Neural cell (in vitro differentiated cells): ENCODE measurements around the gene SFXN3. TPM values are rescaled to one million over a fixed set of nuclear protein-coding genes. Genes with fewer than 3 reads are reported as not detected.

Source experiments
- H2AFZ ChIP-seq: fragments of 200-600, 300-800 bp; sonication (generic), shearing (Covaris generic); 2 replicates; pipeline ENCODE4 v1.6.0; 2014; ENCODE audit warnings: low read depth, mild to moderate bottlenecking, antibody characterized with exemption, low read length, moderate library complexity
- H3F3A ChIP-seq: fragments of 200-600 bp; shearing (Covaris generic); 2 replicates; pipeline ENCODE4 v1.6.1; 2016; ENCODE audit warnings: mild to moderate bottlenecking, moderate library complexity, mixed read lengths, antibody characterized with exemption, low read length; ENCODE audit not compliant: insufficient read depth, poor library complexity, severe bottlenecking
- H3K27ac ChIP-seq: fragments of 200-600, 300-800 bp; sonication (generic), shearing (Covaris generic); 2 replicates; pipeline ENCODE4 v1.5.1; 2014; ENCODE audit warnings: mild to moderate bottlenecking, low read length, moderate library complexity
- H3K27me3 ChIP-seq: fragments of 300-800, 200-600 bp; sonication (generic), shearing (Covaris generic); 2 replicates; pipeline ENCODE4 v1.6.0; 2014; ENCODE audit warnings: mild to moderate bottlenecking, low read depth, low read length, moderate library complexity; ENCODE audit not compliant: insufficient read depth
- H3K36me3 ChIP-seq: fragments of 300-800, 200-600 bp; sonication (generic), shearing (Covaris generic); 2 replicates; pipeline ENCODE4 v1.5.1; 2014; ENCODE audit warnings: mild to moderate bottlenecking, antibody characterized with exemption, low read length, moderate library complexity; ENCODE audit not compliant: insufficient read depth
- H3K4me2 ChIP-seq: fragments of 300-800, 200-600 bp; sonication (generic), shearing (Covaris generic); 2 replicates; pipeline ENCODE4 v1.6.0; 2014; ENCODE audit warnings: mild to moderate bottlenecking, low read length
- H3K4me3 ChIP-seq: fragments of 300-800, 200-600 bp; sonication (generic), shearing (Covaris generic); 2 replicates; pipeline ENCODE4 v1.5.1; 2014; ENCODE audit warnings: mild to moderate bottlenecking, low read length, moderate library complexity
- H3K79me2 ChIP-seq: fragments of 200-600 bp; shearing (Covaris generic); replicated peaks from 2 replicates; pipeline ENCODE4 v1.6.0; 2014; ENCODE audit warnings: mild to moderate bottlenecking, low read length, moderate library complexity; ENCODE audit not compliant: insufficient read depth
- H3K9ac ChIP-seq: fragments of 300-800, 200-600 bp; sonication (generic), shearing (Covaris generic); 2 replicates; pipeline ENCODE4 v1.6.1; 2016; ENCODE audit warnings: mild to moderate bottlenecking, low read length, mixed read lengths
- H3K9me2 ChIP-seq: fragments of 200-600 bp; shearing (Covaris generic); 2 replicates; pipeline ENCODE4 v1.6.1; 2016; ENCODE audit warnings: mild to moderate bottlenecking, low read length, mixed read lengths; ENCODE audit not compliant: insufficient read depth
- H3K9me3 ChIP-seq: fragments of 200-600, 300-800 bp; sonication (generic), shearing (Covaris generic); 2 replicates; pipeline ENCODE4 v1.6.1; 2016; ENCODE audit warnings: mild to moderate bottlenecking, mixed run types, low read length, moderate library complexity, mixed read lengths
- H4K20me1 ChIP-seq: fragments of 200-600 bp; shearing (Covaris generic); 2 replicates; pipeline ENCODE4 v1.6.1; 2016; ENCODE audit warnings: mild to moderate bottlenecking, mixed run types; ENCODE audit not compliant: insufficient read depth
- CTCF ChIP-seq: fragments of 450-650 bp; IDR thresholded peaks from 2 replicates; pipeline ENCODE4 v1.5.1; 2014; ENCODE audit warnings: antibody characterized with exemption, mild to moderate bottlenecking, moderate library complexity; ENCODE audit not compliant: poor library complexity, severe bottlenecking
- EP300 ChIP-seq: fragments of 450-650 bp; conservative IDR thresholded peaks from 2 replicates; pipeline ENCODE4 v1.6.1; 2014; ENCODE audit warnings: antibody characterized with exemption, mild to moderate bottlenecking, moderate library complexity; ENCODE audit not compliant: poor library complexity, severe bottlenecking
- EZH2 ChIP-seq: fragments of 200-600, 300-800 bp; shearing (Covaris generic), sonication (generic); IDR thresholded peaks from 2 replicates; pipeline ENCODE4 v1.6.1; 2014; ENCODE audit warnings: antibody characterized with exemption, low read length, borderline replicate concordance, mild to moderate bottlenecking; ENCODE audit not compliant: insufficient read depth, poor library complexity, severe bottlenecking
- MXI1 ChIP-seq: fragments of 450-650 bp; conservative IDR thresholded peaks from 2 replicates; pipeline ENCODE4 v1.6.1; 2014; ENCODE audit warnings: antibody characterized with exemption, mild to moderate bottlenecking; ENCODE audit not compliant: poor library complexity, severe bottlenecking
- POLR2AphosphoS5 ChIP-seq: IDR thresholded peaks from 2 replicates; pipeline ENCODE4 v1.6.1; 2012
- RAD21 ChIP-seq: fragments of 450-650 bp; conservative IDR thresholded peaks from 2 replicates; pipeline ENCODE4 v1.6.1; 2014; ENCODE audit warnings: antibody characterized with exemption, mild to moderate bottlenecking, moderate library complexity
- SMC3 ChIP-seq: fragments of 450-650 bp; conservative IDR thresholded peaks from 2 replicates; pipeline ENCODE4 v1.6.1; 2014; ENCODE audit warnings: antibody characterized with exemption, mild to moderate bottlenecking, moderate library complexity; ENCODE audit not compliant: poor library complexity
- TAF1 ChIP-seq: IDR thresholded peaks from 2 replicates; pipeline ENCODE4 v1.6.1; 2012; ENCODE audit warnings: low read depth
- polyA plus RNA-seq: library from polyadenylated mRNA; depleted of rRNA; stranded (reverse); fragments of >200 nt; gene quantifications from 2 replicates; pipeline ENCODE4 v1.2.3, GENCODE V29; 2014
- TF ChIP-seq, protein P1 (sequence below): IDR thresholded peaks from 2 replicates; pipeline ENCODE4 v1.6.1; 2012; ENCODE audit warnings: borderline replicate concordance

Gene SFXN3
- polyA plus RNA-seq, 1 donor from 2014 or later = 52.1 TPM

DNA sequence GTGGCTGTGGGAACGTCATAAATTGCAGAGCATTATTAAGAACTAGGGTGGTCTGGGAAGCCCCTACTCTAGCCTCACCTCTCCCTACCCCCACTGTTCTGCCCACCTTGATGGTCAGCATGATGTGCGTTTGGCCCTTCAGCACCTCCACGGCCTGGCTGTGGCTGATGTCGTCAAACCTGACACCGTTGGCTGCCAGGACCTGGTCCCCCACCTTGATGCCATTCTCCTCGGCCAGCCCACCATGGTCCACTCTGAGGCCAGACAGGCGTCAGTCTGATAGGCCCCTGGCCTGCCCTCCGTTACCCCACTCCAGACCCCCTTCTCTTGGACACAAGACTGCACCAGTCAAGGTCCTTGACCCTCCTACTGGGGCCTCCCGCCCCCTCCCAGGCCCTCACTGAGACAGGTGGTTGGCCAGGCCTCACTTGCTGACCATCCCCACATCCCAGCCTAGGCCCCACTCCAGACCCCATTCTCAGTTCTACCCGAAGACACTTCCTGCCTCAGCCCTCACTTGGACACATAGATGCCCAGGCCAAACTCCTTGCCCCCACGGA is 9.3 kb upstream of the SFXN3 start:
- no peak overlapping the region for H3K4me2 ChIP-seq
- peaks cover 37% of the 10 kb centered on the region for H3K27me3 ChIP-seq

DNA sequence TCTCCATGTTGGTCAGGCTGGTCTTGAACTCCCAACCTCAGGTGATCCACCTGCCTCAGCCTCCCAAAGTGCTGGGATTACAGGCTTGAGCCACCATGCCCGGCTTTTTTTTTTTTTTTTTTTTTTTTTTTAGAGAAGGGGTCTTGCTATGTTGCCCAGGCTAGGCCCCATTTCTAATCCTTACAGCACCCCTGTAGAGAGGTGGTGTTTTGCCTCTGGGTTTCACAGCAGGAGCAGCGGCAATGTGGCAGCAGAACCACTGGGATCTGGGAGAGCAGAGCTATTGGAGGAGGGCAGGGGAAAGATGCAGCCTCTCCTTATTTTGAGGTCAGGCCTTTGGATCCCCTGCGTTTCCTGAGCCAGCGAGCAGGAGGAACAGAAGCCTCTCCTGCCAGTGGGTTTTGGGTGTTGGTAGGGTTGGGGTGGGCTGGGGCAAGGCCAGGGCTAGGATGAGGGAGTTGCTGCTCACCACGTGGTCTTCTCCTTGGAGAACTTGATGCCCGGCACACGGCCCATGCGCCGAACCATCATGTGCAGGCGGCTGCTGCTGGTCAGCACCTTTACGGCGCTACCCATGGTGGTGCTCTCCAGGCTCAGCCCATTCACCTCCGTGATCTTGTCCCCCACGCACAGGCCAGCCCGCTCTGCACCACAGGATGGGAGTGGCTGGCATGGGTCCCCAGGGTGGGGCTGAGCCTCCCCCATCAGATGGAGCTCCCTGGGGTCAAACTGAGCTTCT is 7.9 kb upstream of the SFXN3 start:
- H3K9me2 ChIP-seq = no peaks in the 10 kb centered on the region
- H3K27me3 ChIP-seq = peaks cover 31% of the 10 kb centered on the region
- H3K4me3 ChIP-seq = no peak overlapping the region
- H4K20me1 ChIP-seq = no peaks in the 10 kb centered on the region
- no peaks in the 10 kb centered on the region for H3K36me3 ChIP-seq
- no peak overlapping the region for H3K4me2 ChIP-seq
- H3F3A ChIP-seq = no peaks in the 10 kb centered on the region
- H2AFZ ChIP-seq = no peak overlapping the region
- H3K79me2 ChIP-seq = no peaks in the 10 kb centered on the region
- H3K9ac ChIP-seq = no peak overlapping the region
- H3K9me3 ChIP-seq = no peaks in the 10 kb centered on the region
- H3K27ac ChIP-seq = no peak overlapping the region
- TF ChIP-seq EZH2 (no peak), POLR2AphosphoS5 (no peak), SMC3 (no peak), TAF1 (no peak), CTCF (no peak), MXI1 (no peak)
- TF ChIP-seq, protein P1, sequence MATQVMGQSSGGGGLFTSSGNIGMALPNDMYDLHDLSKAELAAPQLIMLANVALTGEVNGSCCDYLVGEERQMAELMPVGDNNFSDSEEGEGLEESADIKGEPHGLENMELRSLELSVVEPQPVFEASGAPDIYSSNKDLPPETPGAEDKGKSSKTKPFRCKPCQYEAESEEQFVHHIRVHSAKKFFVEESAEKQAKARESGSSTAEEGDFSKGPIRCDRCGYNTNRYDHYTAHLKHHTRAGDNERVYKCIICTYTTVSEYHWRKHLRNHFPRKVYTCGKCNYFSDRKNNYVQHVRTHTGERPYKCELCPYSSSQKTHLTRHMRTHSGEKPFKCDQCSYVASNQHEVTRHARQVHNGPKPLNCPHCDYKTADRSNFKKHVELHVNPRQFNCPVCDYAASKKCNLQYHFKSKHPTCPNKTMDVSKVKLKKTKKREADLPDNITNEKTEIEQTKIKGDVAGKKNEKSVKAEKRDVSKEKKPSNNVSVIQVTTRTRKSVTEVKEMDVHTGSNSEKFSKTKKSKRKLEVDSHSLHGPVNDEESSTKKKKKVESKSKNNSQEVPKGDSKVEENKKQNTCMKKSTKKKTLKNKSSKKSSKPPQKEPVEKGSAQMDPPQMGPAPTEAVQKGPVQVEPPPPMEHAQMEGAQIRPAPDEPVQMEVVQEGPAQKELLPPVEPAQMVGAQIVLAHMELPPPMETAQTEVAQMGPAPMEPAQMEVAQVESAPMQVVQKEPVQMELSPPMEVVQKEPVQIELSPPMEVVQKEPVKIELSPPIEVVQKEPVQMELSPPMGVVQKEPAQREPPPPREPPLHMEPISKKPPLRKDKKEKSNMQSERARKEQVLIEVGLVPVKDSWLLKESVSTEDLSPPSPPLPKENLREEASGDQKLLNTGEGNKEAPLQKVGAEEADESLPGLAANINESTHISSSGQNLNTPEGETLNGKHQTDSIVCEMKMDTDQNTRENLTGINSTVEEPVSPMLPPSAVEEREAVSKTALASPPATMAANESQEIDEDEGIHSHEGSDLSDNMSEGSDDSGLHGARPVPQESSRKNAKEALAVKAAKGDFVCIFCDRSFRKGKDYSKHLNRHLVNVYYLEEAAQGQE = no peak

More for the DNA sequence above, 9.3 kb upstream of the SFXN3 start:
- Histone ChIP-seq H3K9me3 (no peaks in the 10 kb centered on the region), H3K79me2 (no peaks in the 10 kb centered on the region), H3K9ac (no peak overlapping the region), H3K27ac (no peak overlapping the region), H4K20me1 (no peaks in the 10 kb centered on the region), H3K36me3 (no peaks in the 10 kb centered on the region), H3K9me2 (no peaks in the 10 kb centered on the region), H3F3A (no peaks in the 10 kb centered on the region), H3K4me3 (no peak overlapping the region), H2AFZ (no peak overlapping the region)
- TF ChIP-seq EP300 (no peak), RAD21 (no peak), EZH2 (no peak), MXI1 (no peak), CTCF (no peak), POLR2AphosphoS5 (no peak), TAF1 (no peak), SMC3 (no peak)
- TF ChIP-seq, protein P1 = no peak
